ENCODE measurements around the gene HSDL1.

DNA sequence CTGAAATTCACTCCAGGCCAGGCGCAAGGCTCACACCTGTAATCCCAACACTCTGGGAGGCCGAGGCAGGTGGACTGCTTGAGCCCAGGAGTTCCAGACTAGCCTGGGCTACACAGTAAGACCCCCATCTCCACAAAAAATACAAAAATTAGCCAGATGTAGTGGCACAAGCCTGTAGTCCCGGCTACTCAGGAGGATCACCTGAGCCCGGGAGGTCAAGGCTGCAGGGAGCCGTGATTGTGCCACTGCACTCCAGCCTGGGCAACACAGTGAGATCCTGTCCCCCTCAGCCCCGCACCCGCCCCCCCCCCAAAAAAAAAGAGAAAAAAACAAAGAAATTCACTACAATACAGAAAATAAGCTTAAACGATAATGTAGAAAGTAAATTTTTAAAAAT lies 59.7 kb downstream of the HSDL1 start:
- TF ChIP-seq, protein P1, sequence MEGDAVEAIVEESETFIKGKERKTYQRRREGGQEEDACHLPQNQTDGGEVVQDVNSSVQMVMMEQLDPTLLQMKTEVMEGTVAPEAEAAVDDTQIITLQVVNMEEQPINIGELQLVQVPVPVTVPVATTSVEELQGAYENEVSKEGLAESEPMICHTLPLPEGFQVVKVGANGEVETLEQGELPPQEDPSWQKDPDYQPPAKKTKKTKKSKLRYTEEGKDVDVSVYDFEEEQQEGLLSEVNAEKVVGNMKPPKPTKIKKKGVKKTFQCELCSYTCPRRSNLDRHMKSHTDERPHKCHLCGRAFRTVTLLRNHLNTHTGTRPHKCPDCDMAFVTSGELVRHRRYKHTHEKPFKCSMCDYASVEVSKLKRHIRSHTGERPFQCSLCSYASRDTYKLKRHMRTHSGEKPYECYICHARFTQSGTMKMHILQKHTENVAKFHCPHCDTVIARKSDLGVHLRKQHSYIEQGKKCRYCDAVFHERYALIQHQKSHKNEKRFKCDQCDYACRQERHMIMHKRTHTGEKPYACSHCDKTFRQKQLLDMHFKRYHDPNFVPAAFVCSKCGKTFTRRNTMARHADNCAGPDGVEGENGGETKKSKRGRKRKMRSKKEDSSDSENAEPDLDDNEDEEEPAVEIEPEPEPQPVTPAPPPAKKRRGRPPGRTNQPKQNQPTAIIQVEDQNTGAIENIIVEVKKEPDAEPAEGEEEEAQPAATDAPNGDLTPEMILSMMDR (IDR thresholded peaks at IDR 0.05; ENCODE audit: extremely low read depth in 1 of 2, insufficient read depth in 1 of 2, low read depth in 1 of 2, low read length in 2 of 2), result no peak
- TF ChIP-seq MYC (IDR thresholded peaks at IDR 0.05; ENCODE audit: low read depth, low read length) (no peak), FOS (IDR thresholded peaks at IDR 0.05; ENCODE audit: borderline replicate concordance, insufficient read depth, low read length) (no peak), JUN (IDR thresholded peaks at IDR 0.05; ENCODE audit: borderline replicate concordance, insufficient read depth, insufficient read length, low read depth) (no peak), POLR2A (IDR thresholded peaks at IDR 0.05; ENCODE audit: low read depth, low read length) (no peak), POLR2AphosphoS5 (IDR thresholded peaks at IDR 0.05; ENCODE audit: insufficient read depth, low read depth, low read length) (no peak), GATA2 (IDR thresholded peaks at IDR 0.05; ENCODE audit: insufficient read depth, insufficient read length, low read depth, low read length) (no peak), EZH2 (IDR thresholded peaks at IDR 0.05; ENCODE audit: borderline replicate concordance, low read depth, low read length, severe bottlenecking) (no peak)
- TF ChIP-seq, protein P2, sequence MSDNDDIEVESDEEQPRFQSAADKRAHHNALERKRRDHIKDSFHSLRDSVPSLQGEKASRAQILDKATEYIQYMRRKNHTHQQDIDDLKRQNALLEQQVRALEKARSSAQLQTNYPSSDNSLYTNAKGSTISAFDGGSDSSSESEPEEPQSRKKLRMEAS (IDR thresholded peaks at IDR 0.05; ENCODE audit: insufficient read depth, insufficient read length), result no peak
